ENCODE results near the gene LASP1NB.
A peak's percentile ranks its signal among the peaks of the same experiment; 100 is the strongest.

LASP1NB gene

GRCh38 chr17:38967290-38967738, 41.9 kb downstream of the LASP1NB start, which contains the start of gene FBXO47:
Gene FBXO47, minus strand, starts transcription at chr17:38967403. Its CDS starts 4,378 bp downstream, at chr17:38963025.
- no peak within 1 kb of the TSS for H3K4me2 ChIP-seq (ENCODE audit: low read depth, low read length)
- FAIRE-seq: no peak
- intact Hi-C loops (cut with micrococcal nuclease; ENCODE audit: unreplicated experiment): no loop called here

GRCh38 chr17:38969281-38969680, 43.9 kb downstream of the LASP1NB start:
- ATAC-seq: no peak
- ChIA-PET CTCF (ENCODE audit: low intra/inter-chr PET ratio, low total read pairs) (no interaction called here), POLR2A (no interaction called here)
- no peak for DNase-seq (ENCODE audit: low spot score)
- H3K4me2 ChIP-seq (ENCODE audit: low read depth, low read length): no peak overlapping the region
- intact Hi-C loops (cut with micrococcal nuclease; ENCODE audit: unreplicated experiment): no loop called here
- no peaks in the 10 kb centered on the region for H3K9me3 ChIP-seq (ENCODE audit: low read length)
- no peak overlapping the region for H3K27ac ChIP-seq (ENCODE audit: extremely low read length, insufficient read depth, low read length)
- no peaks in the 10 kb centered on the region for H4K20me1 ChIP-seq (ENCODE audit: insufficient read depth, low read length)
- no peaks in the 10 kb centered on the region for H3K79me2 ChIP-seq (ENCODE audit: insufficient read depth, low read length)
- H3K9ac ChIP-seq (ENCODE audit: insufficient read depth, low read depth, low read length): no peak overlapping the region
- H3K4me1 ChIP-seq (ENCODE audit: insufficient read depth, low read length): peaks cover 5% of the 10 kb centered on the region
- 0 out of 5 replicates have a peak, but pooled peaks cover 0 to 6% of the 10 kb centered on the region in 2 experiments for H3K27me3 ChIP-seq (ENCODE audit: control insufficient read depth in 1 of 2, insufficient read depth in 2 of 2, low read length in 2 of 2)
- BruUV-seq (replicated peaks): no TSS peak
- no peak for FAIRE-seq
- WGBS (ENCODE audit: low lambda C conversion rate): 43% methylated on average over 4 of the region's 4 CpGs
- in situ Hi-C loops (cut with HindIII; ENCODE audit: extremely low pct_ligation_motif_present, low pct_unique_long_range_greater_than_20kb): no loop called here
- no peak overlapping the region for H3K4me3 ChIP-seq (replicated peaks in 1 of 3; ENCODE audit: insufficient read depth in 1 of 3, low read depth in 2 of 3, low read length in 3 of 3)
- no peak overlapping the region for H2AFZ ChIP-seq (ENCODE audit: low read length)
- no peaks in the 10 kb centered on the region for H3K36me3 ChIP-seq (replicated peaks in 1 of 2; ENCODE audit: control insufficient read depth in 1 of 2, insufficient read depth in 2 of 2, low read length in 2 of 2)
- TF ChIP-seq CENPX (CRISPR knock-in tag; IDR thresholded peaks at IDR 0.05): no peak
- TF ChIP-seq LCORL (IDR thresholded peaks at IDR 0.05): peak; percentile 9; the same call in 1 of the 2 replicates
- no peak for TF ChIP-seq LCORL (CRISPR knock-in tag; IDR thresholded peaks at IDR 0.05)
- TF ChIP-seq HMGA1 (CRISPR knock-in tag; conservative IDR thresholded peaks at IDR 0.05): no peak
- no peak for TF ChIP-seq ZMYM2 (CRISPR knock-in tag; IDR thresholded peaks at IDR 0.05)
- no peak for TF ChIP-seq ZNF512B (CRISPR knock-in tag; IDR thresholded peaks at IDR 0.05; ENCODE audit: borderline replicate concordance)

More at GRCh38 chr17:38967290-38967738, 41.9 kb downstream of the LASP1NB start, which contains the start of gene FBXO47:
- Histone ChIP-seq H3K4me1 (ENCODE audit: insufficient read depth, low read length) (no peaks in the 10 kb centered on the region), H4K20me1 (ENCODE audit: insufficient read depth, low read length) (no peaks in the 10 kb centered on the region), H3K9me3 (ENCODE audit: low read length) (no peaks in the 10 kb centered on the region), H3K4me3 (replicated peaks in 1 of 3; ENCODE audit: insufficient read depth in 1 of 3, low read depth in 2 of 3, low read length in 3 of 3) (no peak within 1 kb of the TSS), H3K79me2 (ENCODE audit: insufficient read depth, low read length) (no peaks in the 10 kb centered on the region), H3K9ac (ENCODE audit: insufficient read depth, low read depth, low read length) (no peak within 1 kb of the TSS), H3K36me3 (replicated peaks in 1 of 2; ENCODE audit: control insufficient read depth in 1 of 2, insufficient read depth in 2 of 2, low read length in 2 of 2) (no peaks in the 10 kb centered on the region), H3K27me3 (ENCODE audit: control insufficient read depth in 1 of 2, insufficient read depth in 2 of 2, low read length in 2 of 2) (0 out of 5 replicates have a peak, but pooled peaks cover 0 to 6% of the 10 kb centered on the region in 2 experiments), H2AFZ (ENCODE audit: low read length) (no peak within 1 kb of the TSS), H3K27ac (ENCODE audit: extremely low read length, insufficient read depth, low read length) (no peak within 1 kb of the TSS)
- ChIA-PET POLR2A (no interaction called here), CTCF (ENCODE audit: low intra/inter-chr PET ratio, low total read pairs) (no interaction called here)
- WGBS (ENCODE audit: low lambda C conversion rate): 50% methylated on average over 21 of the region's 21 CpGs
- TF ChIP-seq ZNF83 (CRISPR knock-in tag; IDR thresholded peaks at IDR 0.05; ENCODE audit: borderline replicate concordance): no peak
- TF ChIP-seq ZBTB33 (CRISPR knock-in tag; IDR thresholded peaks at IDR 0.05): peak; percentile 66; the same call in 1 of the 2 replicates
- TF ChIP-seq ZNF713 (CRISPR knock-in tag; IDR thresholded peaks at IDR 0.05): no peak
- in situ Hi-C loops (cut with HindIII; ENCODE audit: extremely low pct_ligation_motif_present, low pct_unique_long_range_greater_than_20kb): no loop called here
- ATAC-seq (no peak; the same call in 2 of the 3 replicates), DNase-seq (ENCODE audit: low spot score) (peak; percentile 21)
- no TSS peak for BruUV-seq (replicated peaks)

Measured in HepG2 (cell line).